GM18499 (cell line): ENCODE data around the gene METTL26.

Experiments
- ATAC-seq: cut with Tn5 transposase; IDR thresholded peaks from one replicate; pipeline ENCODE4 v1.9.1; 2021; ENCODE audit warnings: moderate number of reproducible peaks; ENCODE audit not compliant: insufficient read depth, unreplicated experiment

METTL26 gene

DNA sequence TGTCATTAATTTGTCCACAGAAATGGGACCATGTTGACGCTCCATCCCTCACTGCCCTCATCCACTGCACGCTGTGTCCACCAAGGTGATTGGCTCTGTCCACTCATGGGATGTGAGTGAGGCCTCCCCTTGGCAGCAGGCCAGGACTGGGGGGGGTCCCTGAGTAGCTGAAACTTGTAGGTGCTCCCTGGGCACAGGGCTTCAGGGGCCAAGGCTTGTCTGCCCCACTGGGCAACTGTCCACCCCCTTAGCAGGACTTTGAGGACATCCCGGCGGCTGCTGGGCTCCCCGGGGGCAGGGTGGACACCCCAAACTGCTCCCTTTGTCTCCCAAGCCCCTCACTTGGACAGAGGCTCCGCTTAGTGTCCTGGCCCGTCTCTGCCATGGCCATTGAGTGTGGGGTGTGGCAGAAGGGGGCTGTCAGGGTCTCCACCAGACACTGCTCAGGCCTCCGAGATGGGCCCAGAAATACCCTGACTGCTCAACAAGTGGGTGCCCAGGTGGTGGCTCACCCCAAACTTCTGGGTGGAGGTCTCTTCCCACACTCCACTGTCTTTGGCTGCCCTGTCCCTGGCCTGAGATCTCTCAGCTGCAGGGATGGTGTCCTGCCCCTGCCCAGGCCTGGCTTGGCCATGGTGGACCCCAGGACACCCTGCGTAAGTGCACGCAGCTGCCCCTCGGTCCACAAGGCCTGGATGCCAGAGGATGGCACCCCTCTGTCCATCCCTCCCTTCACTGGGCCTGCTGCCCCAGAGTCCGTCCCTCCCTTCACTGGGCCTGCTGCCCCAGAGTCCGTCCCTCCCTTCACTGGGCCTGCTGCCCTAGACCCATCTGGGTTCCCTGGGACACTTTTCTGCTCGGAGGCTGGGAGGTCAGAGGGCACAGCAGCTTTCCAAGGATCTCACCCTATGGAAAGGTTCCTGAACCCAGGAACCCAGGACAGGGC, 49.2 kb downstream of the METTL26 start:
- no peak for ATAC-seq

DNA sequence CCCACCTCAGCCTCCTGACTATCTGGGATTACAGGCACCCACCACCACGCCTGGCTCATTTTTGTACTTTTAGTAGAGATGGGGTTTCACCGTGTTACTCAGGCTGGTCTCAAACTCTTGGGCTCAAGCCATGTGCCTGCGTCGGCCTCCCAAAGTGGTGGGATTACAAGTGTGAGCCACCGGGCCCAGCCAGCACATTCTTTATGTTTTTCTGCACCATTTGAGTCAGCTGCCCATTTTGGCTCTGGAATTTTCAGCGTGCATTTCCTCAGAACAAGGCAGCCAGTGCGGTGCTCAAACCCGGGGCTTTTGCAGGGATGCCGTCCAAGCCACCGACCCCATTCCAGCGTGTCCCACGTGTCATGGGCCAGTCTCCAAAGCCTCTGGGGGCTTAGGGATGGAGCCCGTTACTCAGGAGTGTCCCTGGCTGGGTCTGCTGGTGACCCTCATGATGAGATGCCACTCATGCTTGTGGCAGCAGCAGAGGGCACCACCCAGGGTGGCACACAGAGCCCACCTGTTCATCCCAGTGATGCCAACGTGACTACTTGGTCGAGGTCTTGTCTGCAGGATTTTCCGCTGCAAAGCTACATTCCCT, 50.0 kb downstream of the METTL26 start:
- no peak for ATAC-seq

DNA sequence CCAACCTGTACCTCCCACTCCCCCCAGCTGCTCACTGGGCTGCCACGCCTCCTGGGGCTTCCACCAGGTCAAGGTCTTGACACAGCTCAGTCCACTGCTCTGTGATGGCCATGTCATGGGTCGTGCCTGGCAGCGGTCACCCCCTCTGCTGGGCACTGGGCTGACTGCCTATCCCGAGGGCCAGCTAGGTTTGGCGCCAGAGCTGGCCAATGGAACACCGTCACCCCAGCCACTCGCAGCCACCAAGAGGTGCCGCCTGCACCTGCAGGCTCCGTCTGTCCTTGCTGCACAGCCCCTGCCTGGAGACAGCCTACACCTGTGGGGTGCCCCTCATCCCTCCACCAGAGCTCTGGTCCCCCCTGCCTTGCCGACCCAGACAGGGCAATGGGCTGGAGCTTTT, 50.8 kb downstream of the METTL26 start:
- ATAC-seq = no peak
